B cell (primary cell): ENCODE results near the gene KANK2. TPM values are rescaled to one million over a fixed set of nuclear protein-coding genes. Genes with fewer than 3 reads are reported as not detected.

Source experiments
- ATAC-seq: fragments of 200-7000 bp; cut with Tn5 transposase; one replicate; pipeline ENCODE4 v1.10.0; 2021; ENCODE audit warnings: low read depth, mild to moderate bottlenecking, moderate number of reproducible peaks, moderate library complexity
- CTCF ChIA-PET: fragments of 350-600 bp; sonication (Branson Sonifier 250); formaldehyde crosslinking; loops from one replicate; lab custom pipeline; 2021; ENCODE audit warnings: antibody characterized with exemption, inconsistent platforms; lab: Charles Lee
- POLR2A ChIA-PET: fragments of 350-600 bp; sonication (Branson Sonifier 250); formaldehyde crosslinking; loops from one replicate; lab custom pipeline; 2021; ENCODE audit warnings: antibody characterized with exemption; lab: Charles Lee
- DNase-seq: peaks from one replicate; pipeline ENCODE4 v3.0.0; 2013
- H2AFZ ChIP-seq: 2 replicates; pipeline ENCODE4 v1.6.1; 2012; ENCODE audit warnings: mild to moderate bottlenecking, low read depth, low read length; ENCODE audit not compliant: insufficient read depth, poor library complexity, severe bottlenecking
- H3K27ac ChIP-seq, 2 donors: 1 replicate in 1 of 2; 2 replicates in 1 of 2; pipeline ENCODE4 v1.5.1; 2012 to 2013; ENCODE audit warnings: low read length in 2 of 2, mild to moderate bottlenecking in 2 of 2, moderate library complexity in 1 of 2
- H3K27me3 ChIP-seq, 4 experiments: fragments of 200-600 bp in 1 of 4; sonication (generic) in 1 of 4; replicated peaks in 1 of 4; 1 replicate in 2 of 4; 2 replicates in 2 of 4; pipeline versions ENCODE4 v1.6.1 to v1.7.0; 2013 to 2016; ENCODE audit warnings: low read length in 3 of 4, mild to moderate bottlenecking in 2 of 4, mixed read lengths in 1 of 4, moderate library complexity in 1 of 4; ENCODE audit not compliant: insufficient read depth in 4 of 4, control insufficient read depth in 3 of 4; ENCODE audit errors: control extremely low read depth in 1 of 4
- H3K36me3 ChIP-seq, 2 experiments: replicated peaks in 1 of 2; 1 replicate in 1 of 2; 2 replicates in 1 of 2; pipeline versions ENCODE4 v1.6.1 to v1.7.1; 2013; ENCODE audit warnings: low read length in 1 of 2; ENCODE audit not compliant: insufficient read depth in 2 of 2, control insufficient read depth in 1 of 2; ENCODE audit errors: control extremely low read depth in 1 of 2, extremely low read depth in 1 of 2
- H3K4me1 ChIP-seq, 2 donors: fragments of 200-600 bp in 1 of 2; sonication (generic) in 1 of 2; 1 replicate in 1 of 2; 2 replicates in 1 of 2; pipeline versions ENCODE4 v1.5.1 to v1.6.1; 2013 to 2017; ENCODE audit warnings: low read length in 2 of 2; ENCODE audit not compliant: control insufficient read depth in 2 of 2, insufficient read depth in 2 of 2
- H3K4me2 ChIP-seq: replicated peaks from 2 replicates; pipeline ENCODE3; 2012; ENCODE audit warnings: mild to moderate bottlenecking, low read depth, low read length; ENCODE audit not compliant: poor library complexity, severe bottlenecking
- H3K4me3 ChIP-seq, 5 experiments: fragments of 200-600 bp in 1 of 5; sonication (generic) in 1 of 5; 1 replicate in 3 of 5; 2 replicates in 2 of 5; pipeline versions ENCODE4 v1.5.1 to v1.7.0; 2011 to 2016; ENCODE audit warnings: low read length in 4 of 5, mild to moderate bottlenecking in 4 of 5, low read depth in 2 of 5, control low read depth in 1 of 5, moderate library complexity in 1 of 5; ENCODE audit not compliant: insufficient read depth in 1 of 5; ENCODE audit errors: control extremely low read depth in 1 of 5, extremely low read depth in 1 of 5
- H3K79me2 ChIP-seq: fragments of 200-600 bp; sonication (generic); one replicate; pipeline ENCODE4 v1.6.0; 2016; ENCODE audit warnings: low read length; ENCODE audit not compliant: control insufficient read depth, insufficient read depth
- H3K9ac ChIP-seq: fragments of 200-600 bp; sonication (generic); 2 replicates; pipeline ENCODE4 v1.6.1; 2017; ENCODE audit warnings: mild to moderate bottlenecking, low read length, moderate library complexity
- H3K9me3 ChIP-seq, 3 donors: one replicate each; pipeline versions ENCODE4 v1.6.1 to v1.7.1; 2013; ENCODE audit warnings: low read length in 2 of 3; ENCODE audit not compliant: control insufficient read depth in 2 of 3, insufficient read depth in 1 of 3; ENCODE audit errors: control extremely low read depth in 1 of 3
- H4K20me1 ChIP-seq: 2 replicates; pipeline ENCODE4 v1.6.0; 2012; ENCODE audit warnings: mild to moderate bottlenecking, low read length; ENCODE audit not compliant: insufficient read depth, control insufficient read depth, poor library complexity, severe bottlenecking
- H3K27ac Mint-ChIP-seq: one replicate; pipeline ENCODE4 v1.8.0; 2021; ENCODE audit warnings: mixed read lengths
- H3K27me3 Mint-ChIP-seq: one replicate; pipeline ENCODE4 v1.8.0; 2021; ENCODE audit warnings: mixed read lengths
- H3K4me1 Mint-ChIP-seq: one replicate; pipeline ENCODE4 v1.8.0; 2021; ENCODE audit warnings: mixed read lengths
- H3K4me3 Mint-ChIP-seq: one replicate; pipeline ENCODE4 v1.8.0; 2021; ENCODE audit warnings: mixed read lengths
- H3K9me3 Mint-ChIP-seq: one replicate; pipeline ENCODE4 v1.8.0; 2022; ENCODE audit warnings: mixed read lengths; ENCODE audit not compliant: insufficient read depth
- EZH2 ChIP-seq: IDR thresholded peaks from 2 replicates; pipeline ENCODE4 v1.6.1; 2012; ENCODE audit warnings: borderline replicate concordance, low read depth, mild to moderate bottlenecking, moderate library complexity, low read length; ENCODE audit not compliant: insufficient read depth, poor library complexity, severe bottlenecking
- WGBS: methylation state at CpG from one replicate; pipeline ENCODE4 v1.1.5; 2013; ENCODE audit warnings: missing lambda C conversion rate; ENCODE audit not compliant: insufficient coverage; 5-methylcytosine and 5-hydroxymethylcytosine counted together
- intact Hi-C: fragments of 100-400 bp; cut with micrococcal nuclease; formaldehyde crosslinking; loops from one replicate; pipeline ENCODE4 v1.10.0; 2022
- polyA plus RNA-seq: library from polyadenylated mRNA; depleted of rRNA; stranded (reverse); fragments of >200 nt; gene quantifications from 2 replicates; pipeline ENCODE4 v1.2.3, GENCODE V29; 2012
- total RNA-seq, 2 donors: library from RNA; stranded (reverse); fragments of 120-200 nt in 1 of 2; gene quantifications; 1 replicate in 1 of 2; 2 replicates in 1 of 2; pipeline versions ENCODE4 v1.2.3 to v1.2.4, GENCODE V29; 2013 to 2022
- TF ChIP-seq, protein P1 (sequence below): fragments of 200-600 bp; IDR thresholded peaks from one replicate; pipeline ENCODE4 v1.8.0; 2022; ENCODE audit warnings: antibody characterized with exemption, mild to moderate bottlenecking

The KANK2 gene
- total and polyA plus RNA-seq, 2 donors (not counting 1 experiment from before 2014, with no cell fraction given) = 0.54 to 18.9 TPM

GRCh38 chr19:11116507-11116906, 80.8 kb downstream of the KANK2 start:
- Mint-ChIP-seq H3K27ac (no peak overlapping the region), H3K9me3 (no peaks in the 10 kb centered on the region), H3K4me3 (no peak overlapping the region), H3K27me3 (no peaks in the 10 kb centered on the region), H3K4me1 (no peaks in the 10 kb centered on the region)
- H3K9me3 ChIP-seq = peaks cover 0 to 7% (median 0%) of the 10 kb centered on the region in 3 donors
- no peak overlapping the region for H3K4me3 ChIP-seq
- no peak for ATAC-seq
- ChIA-PET POLR2A (no interaction called here), CTCF (no interaction called here)
- peaks cover 0 to 4% (median 0%) of the 10 kb centered on the region in 4 experiments for H3K27me3 ChIP-seq
- H3K36me3 ChIP-seq = peaks cover 0 to 2% of the 10 kb centered on the region in 2 experiments
- intact Hi-C loops = no loop called here
- 99% methylated on average over 9 of the region's 9 CpGs for WGBS
- H4K20me1 ChIP-seq = no peaks in the 10 kb centered on the region
- no peak overlapping the region for H3K27ac ChIP-seq
- no peak overlapping the region for H3K4me2 ChIP-seq
- no peak for DNase-seq
- H3K4me1 ChIP-seq = no peaks in the 10 kb centered on the region
- no peak overlapping the region for H3K9ac ChIP-seq
- H2AFZ ChIP-seq = no peak overlapping the region
- no peaks in the 10 kb centered on the region for H3K79me2 ChIP-seq
- TF ChIP-seq EZH2 = no peak
- TF ChIP-seq, protein P1, sequence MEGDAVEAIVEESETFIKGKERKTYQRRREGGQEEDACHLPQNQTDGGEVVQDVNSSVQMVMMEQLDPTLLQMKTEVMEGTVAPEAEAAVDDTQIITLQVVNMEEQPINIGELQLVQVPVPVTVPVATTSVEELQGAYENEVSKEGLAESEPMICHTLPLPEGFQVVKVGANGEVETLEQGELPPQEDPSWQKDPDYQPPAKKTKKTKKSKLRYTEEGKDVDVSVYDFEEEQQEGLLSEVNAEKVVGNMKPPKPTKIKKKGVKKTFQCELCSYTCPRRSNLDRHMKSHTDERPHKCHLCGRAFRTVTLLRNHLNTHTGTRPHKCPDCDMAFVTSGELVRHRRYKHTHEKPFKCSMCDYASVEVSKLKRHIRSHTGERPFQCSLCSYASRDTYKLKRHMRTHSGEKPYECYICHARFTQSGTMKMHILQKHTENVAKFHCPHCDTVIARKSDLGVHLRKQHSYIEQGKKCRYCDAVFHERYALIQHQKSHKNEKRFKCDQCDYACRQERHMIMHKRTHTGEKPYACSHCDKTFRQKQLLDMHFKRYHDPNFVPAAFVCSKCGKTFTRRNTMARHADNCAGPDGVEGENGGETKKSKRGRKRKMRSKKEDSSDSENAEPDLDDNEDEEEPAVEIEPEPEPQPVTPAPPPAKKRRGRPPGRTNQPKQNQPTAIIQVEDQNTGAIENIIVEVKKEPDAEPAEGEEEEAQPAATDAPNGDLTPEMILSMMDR = no peak

- CTCF ChIA-PET = interaction anchor here (1.2 kb wide), 1 partner anchor 10 kb away, joined by 3 read pairs; no protein-coding TSS in a partner anchor
- no peaks in the 10 kb centered on the region for H3K27me3 Mint-ChIP-seq
- Histone ChIP-seq H4K20me1 (no peaks in the 10 kb centered on the region), H3K9ac (no peak overlapping the region), H3K36me3 (peaks cover 0 to 2% of the 10 kb centered on the region in 2 experiments), H2AFZ (no peak overlapping the region), H3K4me3 (no peak overlapping the region), H3K4me2 (no peak overlapping the region), H3K79me2 (no peaks in the 10 kb centered on the region), H3K4me1 (no peaks in the 10 kb centered on the region), H3K27me3 (peaks cover 0 to 4% (median 0%) of the 10 kb centered on the region in 4 experiments), H3K27ac (no peak overlapping the region), H3K9me3 (peaks cover 0 to 7% (median 0%) of the 10 kb centered on the region in 3 donors)
- intact Hi-C loops = no loop called here
- DNase-seq = no peak
- no peaks in the 10 kb centered on the region for H3K4me1 Mint-ChIP-seq
- H3K27ac Mint-ChIP-seq = no peak overlapping the region
- no peak for ATAC-seq
- H3K4me3 Mint-ChIP-seq = no peak overlapping the region
- WGBS = 100% methylated on average over 8 of the region's 11 CpGs
- POLR2A ChIA-PET = no interaction called here
- no peak for TF ChIP-seq EZH2
- TF ChIP-seq, protein P1 = no peak
- no peaks in the 10 kb centered on the region for H3K9me3 Mint-ChIP-seq
These were observed 81.4 kb downstream of the KANK2 start for GRCh38 chr19:11115895-11116446.
